ENCODE measurements around the gene SLC25A29. TPM values are rescaled to one million over a fixed set of nuclear protein-coding genes. Genes with fewer than 3 reads are reported as not detected.

SLC25A29 gene
- total and polyA plus RNA-seq, 2 of the 13 experiments (the other 11 are each of a cell fraction or from before 2014, with no cell fraction given) = 12.2 to 17.2 TPM

DNA sequence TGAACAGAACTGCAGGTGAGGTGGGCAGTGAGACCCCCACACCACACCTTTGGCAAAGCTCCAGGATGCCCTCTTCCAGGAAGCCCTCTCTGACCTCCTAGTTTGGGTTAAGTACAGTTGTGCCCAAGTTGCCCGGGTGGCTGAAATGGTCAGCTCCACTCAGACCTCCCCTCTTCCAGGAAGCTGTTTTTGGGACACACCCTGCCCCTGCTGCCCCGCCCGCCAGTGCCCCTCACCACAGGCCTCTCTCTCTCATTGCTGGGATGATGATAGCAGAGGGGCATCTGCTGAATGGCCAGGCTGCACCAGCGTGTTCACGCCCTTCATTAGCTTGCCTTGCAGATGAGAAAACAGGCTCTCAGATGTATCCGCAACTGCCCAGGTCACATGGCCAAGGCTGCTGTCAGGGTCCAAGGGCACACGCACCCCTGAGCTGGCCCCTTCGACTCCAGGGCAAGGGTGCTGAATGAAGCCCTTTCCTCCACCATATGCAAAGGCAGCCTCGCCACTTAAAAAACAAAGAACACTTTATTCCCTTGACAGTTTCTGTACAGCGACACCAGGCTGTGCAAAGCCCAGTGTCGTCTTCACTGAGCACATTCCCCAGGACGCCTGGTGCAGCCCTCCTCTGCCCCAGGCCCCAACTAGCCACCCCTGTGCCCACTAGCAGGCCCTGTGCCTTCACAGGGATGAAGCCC is 15.5 kb downstream of the SLC25A29 start (continued):
- TF ChIP-seq, protein P1, sequence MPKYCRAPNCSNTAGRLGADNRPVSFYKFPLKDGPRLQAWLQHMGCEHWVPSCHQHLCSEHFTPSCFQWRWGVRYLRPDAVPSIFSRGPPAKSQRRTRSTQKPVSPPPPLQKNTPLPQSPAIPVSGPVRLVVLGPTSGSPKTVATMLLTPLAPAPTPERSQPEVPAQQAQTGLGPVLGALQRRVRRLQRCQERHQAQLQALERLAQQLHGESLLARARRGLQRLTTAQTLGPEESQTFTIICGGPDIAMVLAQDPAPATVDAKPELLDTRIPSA (CRISPR knock-in tag; IDR thresholded peaks at IDR 0.05; ENCODE audit: borderline replicate concordance) = no peak
- TF ChIP-seq, protein P2, sequence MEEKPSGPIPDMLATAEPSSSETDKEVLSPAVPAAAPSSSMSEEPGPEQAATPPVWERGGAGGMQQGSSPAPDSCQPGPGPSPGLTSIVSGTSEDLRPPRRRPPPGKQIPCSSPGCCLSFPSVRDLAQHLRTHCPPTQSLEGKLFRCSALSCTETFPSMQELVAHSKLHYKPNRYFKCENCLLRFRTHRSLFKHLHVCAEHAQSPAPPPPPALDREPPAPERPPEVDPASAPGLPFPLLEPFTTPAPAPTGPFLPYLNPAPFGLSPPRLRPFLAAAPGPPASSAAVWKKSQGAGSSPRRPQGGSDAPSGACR (CRISPR knock-in tag; IDR thresholded peaks at IDR 0.05) = no peak
- peak; percentile 94 for TF ChIP-seq PPARG (CRISPR knock-in tag; conservative IDR thresholded peaks at IDR 0.05)
- TF ChIP-seq RORA (CRISPR knock-in tag; IDR thresholded peaks at IDR 0.05) = no peak
- no peak; the same call in 1 of the 2 replicates for TF ChIP-seq ELF3 (CRISPR knock-in tag; IDR thresholded peaks at IDR 0.05)
- TF ChIP-seq RBFOX2 (IDR thresholded peaks at IDR 0.05; ENCODE audit: low read depth, low read length) = no peak
- TF ChIP-seq SMARCE1 (IDR thresholded peaks at IDR 0.05; ENCODE audit: borderline replicate concordance) = no peak
- TF ChIP-seq HDAC1 (CRISPR knock-in tag; IDR thresholded peaks at IDR 0.05) = peak; percentile 74
- TF ChIP-seq ZNF569 (CRISPR knock-in tag; IDR thresholded peaks at IDR 0.05; ENCODE audit: borderline replicate concordance) = no peak
- TF ChIP-seq, protein P3, sequence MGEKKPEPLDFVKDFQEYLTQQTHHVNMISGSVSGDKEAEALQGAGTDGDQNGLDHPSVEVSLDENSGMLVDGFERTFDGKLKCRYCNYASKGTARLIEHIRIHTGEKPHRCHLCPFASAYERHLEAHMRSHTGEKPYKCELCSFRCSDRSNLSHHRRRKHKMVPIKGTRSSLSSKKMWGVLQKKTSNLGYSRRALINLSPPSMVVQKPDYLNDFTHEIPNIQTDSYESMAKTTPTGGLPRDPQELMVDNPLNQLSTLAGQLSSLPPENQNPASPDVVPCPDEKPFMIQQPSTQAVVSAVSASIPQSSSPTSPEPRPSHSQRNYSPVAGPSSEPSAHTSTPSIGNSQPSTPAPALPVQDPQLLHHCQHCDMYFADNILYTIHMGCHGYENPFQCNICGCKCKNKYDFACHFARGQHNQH (CRISPR knock-in tag; IDR thresholded peaks at IDR 0.05) = peak; percentile 36; the same call in 1 of the 2 replicates
- TF ChIP-seq KLF13 (CRISPR knock-in tag; IDR thresholded peaks at IDR 0.05) = no peak
- TF ChIP-seq, protein P4, sequence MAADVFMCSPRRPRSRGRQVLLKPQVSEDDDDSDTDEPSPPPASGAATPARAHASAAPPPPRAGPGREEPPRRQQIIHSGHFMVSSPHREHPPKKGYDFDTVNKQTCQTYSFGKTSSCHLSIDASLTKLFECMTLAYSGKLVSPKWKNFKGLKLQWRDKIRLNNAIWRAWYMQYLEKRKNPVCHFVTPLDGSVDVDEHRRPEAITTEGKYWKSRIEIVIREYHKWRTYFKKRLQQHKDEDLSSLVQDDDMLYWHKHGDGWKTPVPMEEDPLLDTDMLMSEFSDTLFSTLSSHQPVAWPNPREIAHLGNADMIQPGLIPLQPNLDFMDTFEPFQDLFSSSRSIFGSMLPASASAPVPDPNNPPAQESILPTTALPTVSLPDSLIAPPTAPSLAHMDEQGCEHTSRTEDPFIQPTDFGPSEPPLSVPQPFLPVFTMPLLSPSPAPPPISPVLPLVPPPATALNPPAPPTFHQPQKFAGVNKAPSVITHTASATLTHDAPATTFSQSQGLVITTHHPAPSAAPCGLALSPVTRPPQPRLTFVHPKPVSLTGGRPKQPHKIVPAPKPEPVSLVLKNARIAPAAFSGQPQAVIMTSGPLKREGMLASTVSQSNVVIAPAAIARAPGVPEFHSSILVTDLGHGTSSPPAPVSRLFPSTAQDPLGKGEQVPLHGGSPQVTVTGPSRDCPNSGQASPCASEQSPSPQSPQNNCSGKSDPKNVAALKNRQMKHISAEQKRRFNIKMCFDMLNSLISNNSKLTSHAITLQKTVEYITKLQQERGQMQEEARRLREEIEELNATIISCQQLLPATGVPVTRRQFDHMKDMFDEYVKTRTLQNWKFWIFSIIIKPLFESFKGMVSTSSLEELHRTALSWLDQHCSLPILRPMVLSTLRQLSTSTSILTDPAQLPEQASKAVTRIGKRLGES (CRISPR knock-in tag; IDR thresholded peaks at IDR 0.05; ENCODE audit: borderline replicate concordance) = no peak
- no peak for TF ChIP-seq ZNF333 (CRISPR knock-in tag; IDR thresholded peaks at IDR 0.05; ENCODE audit: borderline replicate concordance)
- TF ChIP-seq, protein P5, sequence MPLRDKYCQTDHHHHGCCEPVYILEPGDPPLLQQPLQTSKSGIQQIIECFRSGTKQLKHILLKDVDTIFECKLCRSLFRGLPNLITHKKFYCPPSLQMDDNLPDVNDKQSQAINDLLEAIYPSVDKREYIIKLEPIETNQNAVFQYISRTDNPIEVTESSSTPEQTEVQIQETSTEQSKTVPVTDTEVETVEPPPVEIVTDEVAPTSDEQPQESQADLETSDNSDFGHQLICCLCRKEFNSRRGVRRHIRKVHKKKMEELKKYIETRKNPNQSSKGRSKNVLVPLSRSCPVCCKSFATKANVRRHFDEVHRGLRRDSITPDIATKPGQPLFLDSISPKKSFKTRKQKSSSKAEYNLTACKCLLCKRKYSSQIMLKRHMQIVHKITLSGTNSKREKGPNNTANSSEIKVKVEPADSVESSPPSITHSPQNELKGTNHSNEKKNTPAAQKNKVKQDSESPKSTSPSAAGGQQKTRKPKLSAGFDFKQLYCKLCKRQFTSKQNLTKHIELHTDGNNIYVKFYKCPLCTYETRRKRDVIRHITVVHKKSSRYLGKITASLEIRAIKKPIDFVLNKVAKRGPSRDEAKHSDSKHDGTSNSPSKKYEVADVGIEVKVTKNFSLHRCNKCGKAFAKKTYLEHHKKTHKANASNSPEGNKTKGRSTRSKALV (CRISPR knock-in tag; IDR thresholded peaks at IDR 0.05) = peak; percentile 50; the same call in 1 of the 2 replicates
- TF ChIP-seq, protein P6, sequence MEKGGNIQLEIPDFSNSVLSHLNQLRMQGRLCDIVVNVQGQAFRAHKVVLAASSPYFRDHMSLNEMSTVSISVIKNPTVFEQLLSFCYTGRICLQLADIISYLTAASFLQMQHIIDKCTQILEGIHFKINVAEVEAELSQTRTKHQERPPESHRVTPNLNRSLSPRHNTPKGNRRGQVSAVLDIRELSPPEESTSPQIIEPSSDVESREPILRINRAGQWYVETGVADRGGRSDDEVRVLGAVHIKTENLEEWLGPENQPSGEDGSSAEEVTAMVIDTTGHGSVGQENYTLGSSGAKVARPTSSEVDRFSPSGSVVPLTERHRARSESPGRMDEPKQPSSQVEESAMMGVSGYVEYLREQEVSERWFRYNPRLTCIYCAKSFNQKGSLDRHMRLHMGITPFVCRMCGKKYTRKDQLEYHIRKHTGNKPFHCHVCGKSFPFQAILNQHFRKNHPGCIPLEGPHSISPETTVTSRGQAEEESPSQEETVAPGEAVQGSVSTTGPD (CRISPR knock-in tag; IDR thresholded peaks at IDR 0.05) = no peak
- TF ChIP-seq ZNF501 (CRISPR knock-in tag; IDR thresholded peaks at IDR 0.05) = no peak
- TF ChIP-seq, protein P7, sequence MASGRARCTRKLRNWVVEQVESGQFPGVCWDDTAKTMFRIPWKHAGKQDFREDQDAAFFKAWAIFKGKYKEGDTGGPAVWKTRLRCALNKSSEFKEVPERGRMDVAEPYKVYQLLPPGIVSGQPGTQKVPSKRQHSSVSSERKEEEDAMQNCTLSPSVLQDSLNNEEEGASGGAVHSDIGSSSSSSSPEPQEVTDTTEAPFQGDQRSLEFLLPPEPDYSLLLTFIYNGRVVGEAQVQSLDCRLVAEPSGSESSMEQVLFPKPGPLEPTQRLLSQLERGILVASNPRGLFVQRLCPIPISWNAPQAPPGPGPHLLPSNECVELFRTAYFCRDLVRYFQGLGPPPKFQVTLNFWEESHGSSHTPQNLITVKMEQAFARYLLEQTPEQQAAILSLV (CRISPR knock-in tag; IDR thresholded peaks at IDR 0.05; ENCODE audit: borderline replicate concordance) = no peak
- TF ChIP-seq KAT2B (IDR thresholded peaks at IDR 0.05; ENCODE audit: borderline replicate concordance, low read depth, low read length) = no peak
- no peak for TF ChIP-seq ZNF598 (CRISPR knock-in tag; IDR thresholded peaks at IDR 0.05; ENCODE audit: borderline replicate concordance)
